Measurements from ENCODE around the gene MCM3AP.

MCM3AP gene

DNA sequence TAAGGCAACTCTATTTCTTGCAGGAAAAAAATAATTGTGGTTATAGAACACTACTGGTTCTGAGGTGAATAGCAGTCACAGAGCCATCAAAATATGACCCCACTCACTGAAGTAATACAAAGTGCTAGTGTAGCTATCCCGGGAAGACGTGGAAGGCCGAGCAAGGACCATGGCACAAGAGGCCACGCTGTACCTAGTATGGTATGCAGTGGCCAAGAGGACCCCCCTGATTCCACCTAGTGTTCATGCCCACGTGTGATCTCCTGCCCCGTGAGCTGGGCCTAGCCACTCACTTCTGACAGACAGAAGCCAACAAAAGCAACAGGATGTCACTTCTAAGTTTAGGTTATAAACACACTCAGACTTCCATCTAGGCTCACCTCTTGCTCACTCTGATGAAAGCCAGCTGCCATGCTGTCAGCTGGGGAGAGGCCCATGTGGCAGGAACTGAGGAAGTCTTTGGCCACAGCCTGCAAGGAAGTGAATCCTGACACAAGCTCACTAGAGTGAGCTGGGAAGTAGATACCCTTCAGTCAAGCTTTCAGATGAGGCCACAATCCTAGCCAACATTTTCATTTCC is 35.2 kb downstream of the MCM3AP start:
- TF ChIP-seq EP300 (IDR thresholded peaks at IDR 0.05; ENCODE audit: borderline replicate concordance) (no peak), CEBPB (IDR thresholded peaks at IDR 0.05) (no peak), NFIC (IDR thresholded peaks at IDR 0.05) (no peak)
- TF ChIP-seq, protein P1, sequence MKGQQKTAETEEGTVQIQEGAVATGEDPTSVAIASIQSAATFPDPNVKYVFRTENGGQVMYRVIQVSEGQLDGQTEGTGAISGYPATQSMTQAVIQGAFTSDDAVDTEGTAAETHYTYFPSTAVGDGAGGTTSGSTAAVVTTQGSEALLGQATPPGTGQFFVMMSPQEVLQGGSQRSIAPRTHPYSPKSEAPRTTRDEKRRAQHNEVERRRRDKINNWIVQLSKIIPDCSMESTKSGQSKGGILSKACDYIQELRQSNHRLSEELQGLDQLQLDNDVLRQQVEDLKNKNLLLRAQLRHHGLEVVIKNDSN (IDR thresholded peaks at IDR 0.05): no peak

DNA sequence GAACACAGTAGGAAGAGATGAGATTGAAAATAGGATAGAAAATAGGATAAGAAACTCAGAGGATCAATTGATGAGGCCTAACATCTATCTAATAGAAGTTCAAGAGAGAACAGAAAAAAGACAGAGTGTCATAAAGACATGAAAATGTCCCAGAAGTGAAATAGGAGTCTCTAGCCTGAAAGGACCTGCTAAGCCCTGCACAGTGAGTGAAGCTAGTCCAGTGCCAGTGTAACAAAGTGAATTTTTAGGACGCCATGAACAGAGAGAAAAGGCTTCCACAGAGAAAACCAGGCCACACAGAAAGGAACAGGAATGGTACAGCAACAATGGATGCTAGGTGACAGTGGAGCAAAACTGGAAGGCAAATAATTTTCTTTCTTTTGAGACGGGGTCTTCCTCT is 36.6 kb downstream of the MCM3AP start:
- no peak for TF ChIP-seq FOXM1 (IDR thresholded peaks at IDR 0.05; ENCODE audit: borderline replicate concordance, low read depth)
- no peak for TF ChIP-seq CEBPB (IDR thresholded peaks at IDR 0.05)
- TF ChIP-seq TAF1 (IDR thresholded peaks at IDR 0.05; ENCODE audit: low read depth): no peak
- TF ChIP-seq ZBTB7A (IDR thresholded peaks at IDR 0.05; ENCODE audit: low read depth): no peak

DNA sequence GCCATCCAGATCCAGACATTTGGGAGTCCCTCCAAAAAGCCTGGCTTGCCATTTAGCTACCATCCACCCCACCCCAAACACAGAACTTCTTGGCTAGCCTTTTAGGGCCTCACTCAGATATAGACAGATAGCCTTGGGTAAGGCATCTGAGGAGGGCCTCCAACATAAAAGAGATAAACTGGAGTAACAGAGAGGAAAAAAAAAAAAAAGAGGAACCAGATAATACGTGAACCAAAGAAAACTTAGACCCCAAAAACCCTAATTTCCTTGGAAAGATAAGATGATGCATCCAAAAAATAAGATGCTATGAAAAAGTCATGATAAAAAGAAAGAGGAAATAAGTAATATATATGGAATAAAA is 37.0 kb downstream of the MCM3AP start:
- TF ChIP-seq RAD21 (IDR thresholded peaks at IDR 0.05; ENCODE audit: low read depth): no peak

DNA sequence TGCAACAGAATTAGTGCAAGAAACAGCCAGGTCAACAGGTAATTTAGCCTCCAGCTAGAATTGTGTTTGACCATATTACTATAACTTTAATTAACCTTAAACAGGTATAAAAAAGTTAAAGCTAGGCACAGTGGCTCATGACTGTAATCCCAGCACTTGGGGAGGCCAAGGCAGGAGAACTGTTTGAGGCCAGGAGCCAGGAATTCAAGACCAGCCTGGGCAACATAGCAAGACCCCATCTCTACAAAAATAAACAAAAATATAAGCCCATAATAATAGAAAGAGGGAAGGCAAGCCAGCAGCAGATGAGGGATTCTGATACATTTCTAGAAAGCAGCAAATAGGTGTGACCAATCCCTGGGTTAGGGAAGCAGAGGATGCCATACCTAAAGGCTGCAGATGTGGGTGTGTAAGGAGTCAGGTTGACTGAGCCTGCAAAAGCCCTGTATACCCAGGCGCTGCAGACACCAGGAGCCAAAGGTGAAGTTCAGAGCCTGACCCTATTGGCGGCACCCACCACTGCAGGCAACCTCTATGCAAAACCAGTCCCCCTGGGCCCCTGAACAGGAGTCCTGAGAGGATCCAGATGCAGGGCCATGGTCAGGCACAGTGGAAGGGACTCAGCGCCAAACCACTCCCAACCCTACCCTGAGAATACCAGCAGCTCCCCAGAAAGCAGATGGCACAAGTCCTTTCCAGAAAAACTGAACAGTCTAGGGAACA is 37.6 kb downstream of the MCM3AP start:
- no peak for TF ChIP-seq ZBTB7A (IDR thresholded peaks at IDR 0.05; ENCODE audit: low read depth)
- no peak for TF ChIP-seq FOXM1 (IDR thresholded peaks at IDR 0.05; ENCODE audit: borderline replicate concordance, low read depth)
- TF ChIP-seq, protein P2, sequence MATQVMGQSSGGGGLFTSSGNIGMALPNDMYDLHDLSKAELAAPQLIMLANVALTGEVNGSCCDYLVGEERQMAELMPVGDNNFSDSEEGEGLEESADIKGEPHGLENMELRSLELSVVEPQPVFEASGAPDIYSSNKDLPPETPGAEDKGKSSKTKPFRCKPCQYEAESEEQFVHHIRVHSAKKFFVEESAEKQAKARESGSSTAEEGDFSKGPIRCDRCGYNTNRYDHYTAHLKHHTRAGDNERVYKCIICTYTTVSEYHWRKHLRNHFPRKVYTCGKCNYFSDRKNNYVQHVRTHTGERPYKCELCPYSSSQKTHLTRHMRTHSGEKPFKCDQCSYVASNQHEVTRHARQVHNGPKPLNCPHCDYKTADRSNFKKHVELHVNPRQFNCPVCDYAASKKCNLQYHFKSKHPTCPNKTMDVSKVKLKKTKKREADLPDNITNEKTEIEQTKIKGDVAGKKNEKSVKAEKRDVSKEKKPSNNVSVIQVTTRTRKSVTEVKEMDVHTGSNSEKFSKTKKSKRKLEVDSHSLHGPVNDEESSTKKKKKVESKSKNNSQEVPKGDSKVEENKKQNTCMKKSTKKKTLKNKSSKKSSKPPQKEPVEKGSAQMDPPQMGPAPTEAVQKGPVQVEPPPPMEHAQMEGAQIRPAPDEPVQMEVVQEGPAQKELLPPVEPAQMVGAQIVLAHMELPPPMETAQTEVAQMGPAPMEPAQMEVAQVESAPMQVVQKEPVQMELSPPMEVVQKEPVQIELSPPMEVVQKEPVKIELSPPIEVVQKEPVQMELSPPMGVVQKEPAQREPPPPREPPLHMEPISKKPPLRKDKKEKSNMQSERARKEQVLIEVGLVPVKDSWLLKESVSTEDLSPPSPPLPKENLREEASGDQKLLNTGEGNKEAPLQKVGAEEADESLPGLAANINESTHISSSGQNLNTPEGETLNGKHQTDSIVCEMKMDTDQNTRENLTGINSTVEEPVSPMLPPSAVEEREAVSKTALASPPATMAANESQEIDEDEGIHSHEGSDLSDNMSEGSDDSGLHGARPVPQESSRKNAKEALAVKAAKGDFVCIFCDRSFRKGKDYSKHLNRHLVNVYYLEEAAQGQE (IDR thresholded peaks at IDR 0.05; ENCODE audit: low read depth): no peak
- no peak for TF ChIP-seq NFIC (IDR thresholded peaks at IDR 0.05)
- no peak for TF ChIP-seq EP300 (IDR thresholded peaks at IDR 0.05; ENCODE audit: borderline replicate concordance)
- TF ChIP-seq RAD21 (IDR thresholded peaks at IDR 0.05; ENCODE audit: low read depth): no peak
- TF ChIP-seq, protein P3, sequence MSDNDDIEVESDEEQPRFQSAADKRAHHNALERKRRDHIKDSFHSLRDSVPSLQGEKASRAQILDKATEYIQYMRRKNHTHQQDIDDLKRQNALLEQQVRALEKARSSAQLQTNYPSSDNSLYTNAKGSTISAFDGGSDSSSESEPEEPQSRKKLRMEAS (IDR thresholded peaks at IDR 0.05): no peak
- TF ChIP-seq CEBPB (IDR thresholded peaks at IDR 0.05): no peak
- TF ChIP-seq, protein P1 (IDR thresholded peaks at IDR 0.05): no peak
- TF ChIP-seq TCF12 (IDR thresholded peaks at IDR 0.05; ENCODE audit: low read depth): no peak
- no peak for TF ChIP-seq EGR1 (IDR thresholded peaks at IDR 0.05)
- no peak for TF ChIP-seq TEAD4 (IDR thresholded peaks at IDR 0.05)
- TF ChIP-seq TAF1 (IDR thresholded peaks at IDR 0.05; ENCODE audit: low read depth): no peak
- TF ChIP-seq CREB1 (IDR thresholded peaks at IDR 0.05; ENCODE audit: low read depth): no peak
- no peak for TF ChIP-seq YY1 (IDR thresholded peaks at IDR 0.05; ENCODE audit: low read depth)

DNA sequence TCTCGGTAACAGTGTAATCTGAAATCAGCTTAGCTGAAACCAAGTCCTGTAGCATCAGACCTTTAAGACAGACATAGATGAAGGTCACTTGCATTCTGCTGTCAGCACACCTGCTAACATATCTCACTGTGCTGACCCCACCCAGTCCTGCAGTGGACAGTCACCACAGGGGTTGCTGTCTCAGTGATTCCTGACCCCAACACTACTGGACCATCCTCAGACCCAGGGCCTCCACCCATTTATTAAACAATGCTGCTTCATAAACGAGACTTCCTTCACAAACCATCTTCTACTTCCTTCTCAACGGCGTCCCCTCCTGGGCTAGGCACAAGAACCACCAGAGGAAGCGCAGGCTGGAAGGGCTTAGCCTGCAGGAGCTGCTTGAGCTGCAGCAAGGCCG is 39.1 kb downstream of the MCM3AP start:
- TF ChIP-seq, protein P1 (IDR thresholded peaks at IDR 0.05): no peak
- TF ChIP-seq EGR1 (IDR thresholded peaks at IDR 0.05) (no peak), ZBTB7A (IDR thresholded peaks at IDR 0.05; ENCODE audit: low read depth) (no peak), YY1 (IDR thresholded peaks at IDR 0.05; ENCODE audit: low read depth) (no peak), FOXM1 (IDR thresholded peaks at IDR 0.05; ENCODE audit: borderline replicate concordance, low read depth) (no peak), TCF12 (IDR thresholded peaks at IDR 0.05; ENCODE audit: low read depth) (no peak)

DNA sequence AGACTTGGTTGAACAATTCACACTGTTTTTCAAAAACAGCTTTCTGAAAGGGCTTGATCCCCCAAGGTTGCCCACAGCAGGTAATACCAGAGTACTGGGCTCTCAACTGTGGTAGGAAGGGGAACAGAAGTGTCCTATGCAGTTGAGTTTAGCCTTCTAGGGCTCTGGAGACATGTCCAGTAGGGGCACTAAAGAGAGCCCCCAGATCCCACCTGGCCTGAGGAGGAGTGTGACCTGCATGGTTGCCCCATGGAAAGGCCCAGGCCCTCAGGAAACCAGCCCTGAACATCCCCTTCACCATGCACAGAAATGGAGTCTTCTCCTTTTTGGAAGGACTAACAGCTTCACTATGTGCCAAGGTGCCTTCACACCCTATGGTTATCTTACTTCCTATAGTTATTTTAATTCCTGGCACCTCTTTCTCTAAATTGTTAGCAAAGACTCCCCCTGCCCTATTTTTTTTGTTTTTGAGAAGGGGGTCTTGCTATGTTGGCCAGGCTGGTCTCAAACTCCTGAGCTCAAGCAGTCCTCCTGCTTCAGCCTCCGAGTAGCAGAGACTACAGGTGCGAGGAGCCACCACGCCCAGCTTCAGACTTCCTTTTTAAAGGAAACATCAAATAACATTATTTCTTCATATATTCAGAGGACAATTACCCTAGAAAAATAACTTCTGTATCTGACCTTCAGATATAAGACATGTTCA is 40.0 kb downstream of the MCM3AP start:
- TF ChIP-seq EGR1 (IDR thresholded peaks at IDR 0.05) (no peak), YY1 (IDR thresholded peaks at IDR 0.05; ENCODE audit: low read depth) (no peak), NFIC (IDR thresholded peaks at IDR 0.05) (no peak), FOXM1 (IDR thresholded peaks at IDR 0.05; ENCODE audit: borderline replicate concordance, low read depth) (no peak), TAF1 (IDR thresholded peaks at IDR 0.05; ENCODE audit: low read depth) (no peak), TCF12 (IDR thresholded peaks at IDR 0.05; ENCODE audit: low read depth) (no peak), TEAD4 (IDR thresholded peaks at IDR 0.05) (no peak), CEBPB (IDR thresholded peaks at IDR 0.05) (no peak), CREB1 (IDR thresholded peaks at IDR 0.05; ENCODE audit: low read depth) (no peak), ZBTB7A (IDR thresholded peaks at IDR 0.05; ENCODE audit: low read depth) (no peak), RAD21 (IDR thresholded peaks at IDR 0.05; ENCODE audit: low read depth) (no peak), EP300 (IDR thresholded peaks at IDR 0.05; ENCODE audit: borderline replicate concordance) (no peak)
- TF ChIP-seq, protein P3 (IDR thresholded peaks at IDR 0.05): no peak
- TF ChIP-seq, protein P1 (IDR thresholded peaks at IDR 0.05): no peak
- TF ChIP-seq, protein P2 (IDR thresholded peaks at IDR 0.05; ENCODE audit: low read depth): no peak

Data from Ishikawa (cell line).